ENCODE measurements around the gene GABBR2. TPM values are rescaled to one million over a fixed set of nuclear protein-coding genes. Genes with fewer than 3 reads are reported as not detected.
A peak's percentile ranks its signal among the peaks of the same experiment; 100 is the strongest.

Gene GABBR2
- total RNA-seq, 6 experiments from 2014 or later = not detected

DNA sequence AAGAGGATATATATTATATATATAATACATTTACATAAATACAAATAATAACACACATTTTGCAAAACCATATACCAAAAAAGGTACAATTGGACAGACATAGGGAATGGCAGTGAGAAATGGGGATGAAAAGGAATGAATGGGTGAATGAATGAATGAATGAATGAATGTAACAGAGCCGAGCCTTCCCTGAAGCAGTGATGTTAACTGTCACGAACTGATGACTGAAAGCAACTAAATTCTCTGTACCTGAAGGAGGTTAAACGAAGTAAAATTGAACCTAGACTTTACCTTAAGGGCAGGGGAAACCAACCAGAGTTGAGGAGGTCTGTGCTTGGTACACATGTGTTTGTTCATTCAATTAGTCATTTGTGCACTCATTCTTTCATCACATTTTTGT is 283.7 kb downstream of the GABBR2 start:
- Histone ChIP-seq H3K4me1 (no peaks in the 10 kb centered on the region), H3K36me3 (no peaks in the 10 kb centered on the region), H3K27ac (no peak overlapping the region), H3K9me3 (no peaks in the 10 kb centered on the region), H3K27me3 (no peaks in the 10 kb centered on the region), H3K4me3 (no peak overlapping the region)
- TF ChIP-seq, protein P1, sequence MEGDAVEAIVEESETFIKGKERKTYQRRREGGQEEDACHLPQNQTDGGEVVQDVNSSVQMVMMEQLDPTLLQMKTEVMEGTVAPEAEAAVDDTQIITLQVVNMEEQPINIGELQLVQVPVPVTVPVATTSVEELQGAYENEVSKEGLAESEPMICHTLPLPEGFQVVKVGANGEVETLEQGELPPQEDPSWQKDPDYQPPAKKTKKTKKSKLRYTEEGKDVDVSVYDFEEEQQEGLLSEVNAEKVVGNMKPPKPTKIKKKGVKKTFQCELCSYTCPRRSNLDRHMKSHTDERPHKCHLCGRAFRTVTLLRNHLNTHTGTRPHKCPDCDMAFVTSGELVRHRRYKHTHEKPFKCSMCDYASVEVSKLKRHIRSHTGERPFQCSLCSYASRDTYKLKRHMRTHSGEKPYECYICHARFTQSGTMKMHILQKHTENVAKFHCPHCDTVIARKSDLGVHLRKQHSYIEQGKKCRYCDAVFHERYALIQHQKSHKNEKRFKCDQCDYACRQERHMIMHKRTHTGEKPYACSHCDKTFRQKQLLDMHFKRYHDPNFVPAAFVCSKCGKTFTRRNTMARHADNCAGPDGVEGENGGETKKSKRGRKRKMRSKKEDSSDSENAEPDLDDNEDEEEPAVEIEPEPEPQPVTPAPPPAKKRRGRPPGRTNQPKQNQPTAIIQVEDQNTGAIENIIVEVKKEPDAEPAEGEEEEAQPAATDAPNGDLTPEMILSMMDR (IDR thresholded peaks at IDR 0.05) = no peak
- TF ChIP-seq POLR2A (IDR thresholded peaks at IDR 0.05) = no peak
- no peak for ATAC-seq
- DNase-seq = no peak
- 56% methylated on average over 3 of the region's 3 CpGs for WGBS (ENCODE audit: insufficient coverage, low coverage, low lambda C conversion rate, missing lambda C conversion rate)
- intact Hi-C loops (cut with DNase I) = no loop called here

DNA sequence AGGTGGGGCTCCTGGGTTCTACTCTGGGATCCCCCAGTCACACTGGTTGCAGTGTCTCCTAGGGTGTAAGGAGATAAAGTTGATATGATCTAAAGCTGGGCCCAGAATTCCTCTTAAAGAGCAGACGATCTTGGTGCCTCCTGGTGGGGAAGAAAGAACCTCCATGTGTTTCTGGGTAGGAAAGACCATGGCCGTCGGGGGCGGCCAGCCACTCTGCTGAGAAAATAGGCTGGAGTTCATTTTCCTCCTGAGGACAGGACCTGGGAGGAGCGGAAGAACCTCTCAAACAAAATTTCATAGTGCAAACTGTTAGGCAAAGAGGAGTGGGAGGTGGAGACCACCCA is 289.5 kb downstream of the GABBR2 start:
- DNase-seq (no peak), ATAC-seq (no peak)
- intact Hi-C loops (cut with DNase I) = no loop called here
- Histone ChIP-seq H3K27ac (no peak overlapping the region), H3K27me3 (no peaks in the 10 kb centered on the region), H3K4me1 (no peaks in the 10 kb centered on the region), H3K9me3 (no peaks in the 10 kb centered on the region), H3K4me3 (no peak overlapping the region), H3K36me3 (no peaks in the 10 kb centered on the region)
- WGBS (ENCODE audit: insufficient coverage, low coverage, low lambda C conversion rate, missing lambda C conversion rate) = 90% methylated on average over 3 of the region's 5 CpGs
- TF ChIP-seq, protein P1 (IDR thresholded peaks at IDR 0.05) = no peak
- TF ChIP-seq POLR2A (IDR thresholded peaks at IDR 0.05) = no peak

DNA sequence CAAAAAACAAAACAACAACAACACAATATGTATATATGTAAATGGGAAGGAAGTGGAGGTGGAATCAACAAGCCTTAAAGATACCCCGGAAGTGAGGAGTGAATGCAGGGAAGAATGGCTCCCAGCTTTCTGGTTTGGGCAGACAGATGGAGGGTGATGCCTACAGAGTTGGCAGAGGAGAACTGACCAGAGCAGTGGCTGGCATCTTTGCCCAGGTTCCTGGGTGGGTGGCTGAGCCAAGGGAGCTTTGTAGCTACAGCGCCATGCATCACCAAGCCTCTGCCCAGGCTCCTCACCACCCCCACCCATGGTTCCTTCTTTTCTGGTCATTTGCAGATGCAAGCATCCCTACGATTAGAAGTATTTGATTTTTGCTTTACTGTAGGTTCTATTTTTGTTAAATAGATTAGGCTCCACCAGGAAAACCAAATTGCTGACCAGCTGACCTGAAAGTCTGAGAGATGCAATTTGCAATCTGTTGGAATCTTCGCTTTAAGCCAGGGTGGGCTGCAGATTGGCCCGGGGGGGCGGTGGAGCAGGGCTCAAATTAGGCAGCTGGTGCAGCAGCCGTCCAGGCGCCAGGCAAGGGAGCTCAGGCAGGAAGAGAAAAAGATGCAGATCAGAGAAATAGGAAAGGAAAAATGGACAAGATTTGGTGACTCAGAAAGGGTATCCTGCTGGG is 290.0 kb downstream of the GABBR2 start:
- no peaks in the 10 kb centered on the region for H3K36me3 ChIP-seq
- no peak overlapping the region for H3K27ac ChIP-seq
- no peaks in the 10 kb centered on the region for H3K4me1 ChIP-seq
- WGBS (ENCODE audit: insufficient coverage, low coverage, low lambda C conversion rate, missing lambda C conversion rate) = 64% methylated on average over 8 of the region's 8 CpGs
- no peak overlapping the region for H3K4me3 ChIP-seq
- TF ChIP-seq, protein P1 (IDR thresholded peaks at IDR 0.05) = no peak
- no peak for TF ChIP-seq POLR2A (IDR thresholded peaks at IDR 0.05)
- intact Hi-C loops (cut with DNase I) = no loop called here
- no peaks in the 10 kb centered on the region for H3K9me3 ChIP-seq
- DNase-seq (no peak), ATAC-seq (no peak)
- H3K27me3 ChIP-seq = no peaks in the 10 kb centered on the region

DNA sequence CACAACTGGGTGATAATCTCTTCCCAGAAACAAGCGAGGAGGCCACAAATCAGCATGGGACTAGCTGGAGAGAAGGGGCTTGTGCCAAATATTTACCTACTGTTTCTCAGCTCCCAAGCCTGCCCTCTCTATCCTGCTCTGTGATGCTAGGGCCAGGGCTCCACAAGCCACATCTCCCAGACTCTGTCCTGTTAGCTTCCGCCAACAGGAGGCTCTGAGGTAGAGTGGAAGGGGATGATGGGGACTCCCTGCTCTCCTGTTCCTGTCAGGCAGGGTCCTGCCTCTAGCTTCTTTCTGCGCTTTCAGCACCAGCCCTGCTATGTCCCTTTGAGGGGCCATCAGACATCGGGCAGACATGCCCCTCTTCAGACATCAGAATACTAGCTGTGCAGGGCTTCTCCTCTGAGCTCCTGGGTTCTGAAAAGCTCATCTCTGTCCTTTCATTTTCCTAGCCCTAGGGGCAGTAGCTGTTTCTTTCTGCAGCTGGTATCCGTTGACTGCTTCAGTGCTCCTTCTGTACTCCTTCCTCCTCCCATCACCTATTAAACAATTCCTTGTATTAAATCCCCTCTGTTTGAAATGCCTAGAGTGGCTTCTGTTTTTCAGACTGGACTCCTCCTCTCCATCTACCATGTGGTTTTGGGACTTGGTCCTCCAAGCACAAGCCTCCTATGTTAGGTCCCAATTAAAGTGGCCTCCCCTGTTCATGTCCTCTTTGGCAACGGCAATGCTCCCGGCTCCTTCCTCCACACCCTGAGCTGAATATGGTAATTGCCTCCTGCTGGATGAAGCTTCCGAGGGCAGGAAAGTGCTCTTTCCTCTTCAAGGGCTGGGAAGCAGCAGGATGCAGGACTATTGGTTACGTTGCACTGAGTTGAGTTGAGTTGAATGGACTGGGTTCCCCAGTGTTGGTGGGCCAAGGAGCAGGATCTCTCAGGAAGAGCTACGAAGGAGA is 292.2 kb downstream of the GABBR2 start:
- no peak for TF ChIP-seq POLR2A (IDR thresholded peaks at IDR 0.05)
- TF ChIP-seq, protein P1 (IDR thresholded peaks at IDR 0.05) = no peak
- Histone ChIP-seq H3K4me1 (no peaks in the 10 kb centered on the region), H3K27me3 (no peaks in the 10 kb centered on the region), H3K9me3 (no peaks in the 10 kb centered on the region), H3K4me3 (no peak overlapping the region), H3K27ac (no peak overlapping the region), H3K36me3 (no peaks in the 10 kb centered on the region)
- ATAC-seq (peak in 1 of 4 donors; percentile 9), DNase-seq (no peak)
- intact Hi-C loops (cut with DNase I) = no loop called here
- 72% methylated on average over 9 of the region's 10 CpGs for WGBS (ENCODE audit: insufficient coverage, low coverage, low lambda C conversion rate, missing lambda C conversion rate)

All from right lobe of liver (tissue), 6 donors.